Fibroblast of lung (primary cell): ENCODE data around the gene C17orf67. TPM values are rescaled to one million over a fixed set of nuclear protein-coding genes. Genes with fewer than 3 reads are reported as not detected.

Source experiments
- DNase-seq, 2 donors: peaks; one replicate each; pipeline versions ENCODE4 v3.0.0 to v3.0.0-alpha.2; 2010; ENCODE audit warnings: low read depth in 2 of 2
- H2AFZ ChIP-seq: 2 replicates; pipeline ENCODE4 v1.5.1; 2012; ENCODE audit warnings: low read length, control low read depth, inconsistent platforms
- H3K27ac ChIP-seq: 2 replicates; pipeline ENCODE4 v1.5.1; 2011; ENCODE audit warnings: low read length, control low read depth; ENCODE audit not compliant: insufficient read depth
- H3K27me3 ChIP-seq: 2 replicates; pipeline ENCODE4 v1.5.1; 2011; ENCODE audit warnings: mild to moderate bottlenecking, low read length; ENCODE audit not compliant: control insufficient read depth, insufficient read depth
- H3K36me3 ChIP-seq: 2 replicates; pipeline ENCODE4 v1.5.1; 2011; ENCODE audit warnings: low read length; ENCODE audit not compliant: control insufficient read depth, insufficient read depth
- H3K4me1 ChIP-seq: 2 replicates; pipeline ENCODE4 v1.5.1; 2011; ENCODE audit warnings: low read length; ENCODE audit not compliant: control insufficient read depth, insufficient read depth; ENCODE audit errors: extremely low read depth
- H3K4me2 ChIP-seq: 2 replicates; pipeline ENCODE4 v1.5.1; 2011; ENCODE audit warnings: low read length, control low read depth; ENCODE audit not compliant: insufficient read depth; ENCODE audit errors: extremely low read depth
- H3K4me3 ChIP-seq, 4 experiments: fragments of 200-600 bp in 1 of 4; sonication (generic) in 1 of 4; replicated peaks in 1 of 4; 2 replicates each; pipeline ENCODE4 v1.5.1; 2011 to 2016; ENCODE audit warnings: low read length in 4 of 4, low read depth in 3 of 4, mild to moderate bottlenecking in 3 of 4, control low read depth in 2 of 4, inconsistent platforms in 1 of 4, mixed read lengths in 1 of 4; ENCODE audit not compliant: insufficient read depth in 1 of 4; ENCODE audit errors: control extremely low read depth in 1 of 4
- H3K79me2 ChIP-seq: 2 replicates; pipeline ENCODE4 v1.5.1; 2012; ENCODE audit warnings: mild to moderate bottlenecking, low read length, inconsistent platforms; ENCODE audit not compliant: control insufficient read depth, insufficient read depth
- H3K9ac ChIP-seq: 2 replicates; pipeline ENCODE4 v1.5.1; 2011; ENCODE audit warnings: mild to moderate bottlenecking, low read length, control low read depth; ENCODE audit not compliant: insufficient read depth
- H3K9me3 ChIP-seq: 2 replicates; pipeline ENCODE4 v1.5.1; 2012; ENCODE audit warnings: low read depth, low read length; ENCODE audit not compliant: control insufficient read depth, insufficient read depth
- H4K20me1 ChIP-seq: 2 replicates; pipeline ENCODE4 v1.5.1; 2011; ENCODE audit warnings: low read length; ENCODE audit not compliant: control insufficient read depth, insufficient read depth; ENCODE audit errors: extremely low read depth
- CTCF ChIP-seq, 2 donors: IDR thresholded peaks in 1 of 2; conservative IDR thresholded peaks in 1 of 2; 1 replicate in 1 of 2; 2 replicates in 1 of 2; pipeline ENCODE4 v1.5.1; 2011 to 2012; ENCODE audit warnings: low read length in 2 of 2, control low read depth in 1 of 2, inconsistent platforms in 1 of 2, low read depth in 1 of 2, mild to moderate bottlenecking in 1 of 2
- EZH2 ChIP-seq: IDR thresholded peaks from 2 replicates; pipeline ENCODE4 v1.5.1; 2012; ENCODE audit warnings: low read length, control low read depth, mild to moderate bottlenecking; ENCODE audit errors: missing control alignments
- polyA plus RNA-seq, 2 donors: library from polyadenylated mRNA; depleted of rRNA in 1 of 2; stranded (reverse) in 1 of 2; unstranded in 1 of 2; fragments of >200 nt; gene quantifications; 2 replicates each; pipeline ENCODE4 v1.2.1, GENCODE V29; 2011 to 2012; ENCODE audit warnings: missing spikeins in 1 of 2
- total RNA-seq: library from RNA; depleted of rRNA; stranded (reverse); fragments of >200 nt; gene quantifications from 2 replicates; pipeline ENCODE4 v1.2.1, GENCODE V29; 2014

The C17orf67 gene
- total and polyA plus RNA-seq, 2 donors (not counting 1 experiment from before 2014, with no cell fraction given) = 0.45 to 1.7 TPM

DNA sequence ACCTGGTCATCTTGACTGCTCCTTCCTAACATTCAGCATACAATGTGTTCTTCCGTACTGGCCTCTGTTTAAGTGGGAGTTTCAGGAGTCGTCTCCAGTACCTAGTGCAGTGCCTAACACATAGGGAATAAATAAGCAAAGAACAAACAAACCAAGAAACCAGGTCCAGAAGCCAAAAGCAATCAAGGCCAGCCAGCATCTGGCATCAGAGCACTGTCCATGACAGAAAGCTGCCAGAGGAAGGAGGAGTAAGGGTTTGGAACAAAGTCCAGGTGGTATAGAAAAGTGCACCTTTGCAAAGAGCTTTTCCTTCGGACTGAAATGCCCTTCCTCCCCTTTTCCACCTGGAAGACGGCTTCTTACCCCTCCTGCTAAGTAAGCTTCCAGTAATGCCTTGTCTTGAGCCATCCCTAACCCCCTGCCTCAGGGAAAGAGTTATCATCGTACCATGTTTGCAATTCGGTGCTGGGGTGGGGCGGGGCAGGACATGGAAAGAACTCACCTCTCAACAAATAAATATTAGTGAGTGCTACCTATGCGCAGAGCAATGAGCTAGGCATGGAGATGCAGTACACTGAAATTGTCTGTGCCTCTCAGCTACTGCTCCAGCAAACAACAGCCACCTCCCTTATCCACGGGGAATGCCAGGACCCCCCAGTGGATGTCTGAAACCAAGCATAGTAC is 47.6 kb downstream of the C17orf67 start:
- TF ChIP-seq CTCF (conservative IDR thresholded peaks at IDR 0.05 in 1 of 2, IDR thresholded peaks at IDR 0.05 in 1 of 2; ENCODE audit: low read depth in 1 of 2, low read length in 2 of 2) (no peak), EZH2 (no peak)
- Histone ChIP-seq H3K36me3 (no peaks in the 10 kb centered on the region), H3K4me3 (no peak overlapping the region), H4K20me1 (no peaks in the 10 kb centered on the region), H3K27ac (no peak overlapping the region), H3K79me2 (no peaks in the 10 kb centered on the region), H2AFZ (no peak overlapping the region), H3K27me3 (no peaks in the 10 kb centered on the region), H3K9ac (no peak overlapping the region), H3K4me2 (no peak overlapping the region), H3K4me1 (peaks cover 5% of the 10 kb centered on the region), H3K9me3 (no peaks in the 10 kb centered on the region)
- no peak for DNase-seq

DNA sequence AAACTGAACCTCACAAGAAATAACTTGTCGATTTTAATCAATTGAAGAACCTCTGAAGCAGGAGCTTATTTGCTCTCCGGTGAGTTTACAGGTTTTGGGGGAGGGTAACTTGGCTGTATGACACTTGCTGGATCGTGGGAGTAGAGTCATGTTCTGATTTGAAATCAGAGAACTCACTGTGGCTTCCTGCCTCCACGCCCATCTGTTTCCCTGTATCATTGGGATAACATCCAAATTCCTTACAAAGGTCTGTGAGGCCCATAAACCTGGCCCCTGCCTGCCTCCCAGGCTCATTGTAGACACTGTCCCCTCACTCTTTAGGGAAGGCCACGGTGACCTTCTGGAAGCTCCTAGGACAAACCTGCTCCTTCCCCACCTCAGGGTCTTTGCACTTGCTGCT is 48.3 kb downstream of the C17orf67 start:
- no peak overlapping the region for H2AFZ ChIP-seq

GRCh38 chr17:56782338-56782737 is 51.4 kb downstream of the C17orf67 start:
- no peaks in the 10 kb centered on the region for H4K20me1 ChIP-seq
- H3K36me3 ChIP-seq = no peaks in the 10 kb centered on the region
- no peak overlapping the region for H2AFZ ChIP-seq
- H3K4me2 ChIP-seq = no peak overlapping the region
- H3K27ac ChIP-seq = no peak overlapping the region
- TF ChIP-seq EZH2 (no peak), CTCF (conservative IDR thresholded peaks at IDR 0.05 in 1 of 2, IDR thresholded peaks at IDR 0.05 in 1 of 2; ENCODE audit: low read depth in 1 of 2, low read length in 2 of 2) (no peak)
- H3K9ac ChIP-seq = no peak overlapping the region
- H3K4me1 ChIP-seq = peaks cover 18% of the 10 kb centered on the region
- H3K9me3 ChIP-seq = no peaks in the 10 kb centered on the region
- DNase-seq = no peak
- no peak overlapping the region for H3K4me3 ChIP-seq
- no peaks in the 10 kb centered on the region for H3K27me3 ChIP-seq
- H3K79me2 ChIP-seq = no peaks in the 10 kb centered on the region

More for the DNA sequence above, 48.3 kb downstream of the C17orf67 start:
- no peak for TF ChIP-seq CTCF (conservative IDR thresholded peaks at IDR 0.05 in 1 of 2, IDR thresholded peaks at IDR 0.05 in 1 of 2; ENCODE audit: low read depth in 1 of 2, low read length in 2 of 2)
- TF ChIP-seq EZH2 = no peak
- Histone ChIP-seq H3K4me3 (no peak overlapping the region), H3K79me2 (no peaks in the 10 kb centered on the region), H4K20me1 (no peaks in the 10 kb centered on the region), H3K36me3 (no peaks in the 10 kb centered on the region), H3K9me3 (no peaks in the 10 kb centered on the region), H3K27me3 (no peaks in the 10 kb centered on the region), H3K4me2 (no peak overlapping the region), H3K27ac (no peak overlapping the region), H3K4me1 (peaks cover 7% of the 10 kb centered on the region), H3K9ac (no peak overlapping the region)
- DNase-seq = peak in 1 of 2 donors; percentile 49
